Activated CD4-positive, alpha-beta memory T cell treated with anti-CD3 and anti-CD28 coated beads for 36 hours (primary cell): ENCODE results near the gene DNMT3L. TPM values are rescaled to one million over a fixed set of nuclear protein-coding genes. Genes with fewer than 3 reads are reported as not detected.

Experiments
- CTCF ChIA-PET: fragments of 350-600 bp; sonication (Branson Sonifier 250); formaldehyde crosslinking; loops from one replicate; lab custom pipeline; 2021; ENCODE audit warnings: antibody characterized with exemption, inconsistent platforms; lab: Charles Lee
- POLR2A ChIA-PET: fragments of 350-600 bp; sonication (Branson Sonifier 250); formaldehyde crosslinking; loops from one replicate; lab custom pipeline; 2021; ENCODE audit warnings: antibody characterized with exemption; lab: Charles Lee
- DNase-seq: peaks from one replicate; pipeline ENCODE4 v3.0.0-alpha.2; 2020
- H3K27ac Mint-ChIP-seq: one replicate; pipeline ENCODE4 v1.8.0; 2021; ENCODE audit warnings: mixed read lengths
- H3K27me3 Mint-ChIP-seq: one replicate; pipeline ENCODE4 v1.8.0; 2021; ENCODE audit warnings: mixed read lengths
- H3K36me3 Mint-ChIP-seq: one replicate; pipeline ENCODE4 v1.8.0; 2021; ENCODE audit warnings: mixed read lengths
- H3K4me1 Mint-ChIP-seq: one replicate; pipeline ENCODE4 v1.8.0; 2021; ENCODE audit warnings: low read depth, mixed read lengths
- H3K4me3 Mint-ChIP-seq: one replicate; pipeline ENCODE4 v1.8.0; 2021; ENCODE audit warnings: mild to moderate bottlenecking, mixed read lengths
- H3K9me3 Mint-ChIP-seq: one replicate; pipeline ENCODE4 v1.8.0; 2021; ENCODE audit warnings: mixed read lengths
- intact Hi-C: fragments of 100-400 bp; cut with micrococcal nuclease; formaldehyde crosslinking; loops from one replicate; pipeline ENCODE4 v1.15.1; 2023
- total RNA-seq, 2 experiments: library from RNA; stranded (reverse); gene quantifications; one replicate each; pipeline ENCODE4 v1.2.3, GENCODE V29; 2021

The DNMT3L gene
- total RNA-seq, 2 experiments from 2014 or later = not detected

GRCh38 chr21:44300262-44300959 lies 38.7 kb upstream of the DNMT3L start:
- DNase-seq = peak; percentile 71
- Mint-ChIP-seq H3K4me1 (peaks cover 57% of the 10 kb centered on the region), H3K27me3 (no peaks in the 10 kb centered on the region), H3K9me3 (no peaks in the 10 kb centered on the region), H3K4me3 (peak overlapping the region; percentile 80), H3K27ac (peak overlapping the region; percentile 45), H3K36me3 (no peaks in the 10 kb centered on the region)
- ChIA-PET CTCF (interaction anchor here (1.2 kb wide), 1 partner anchor 32 kb away, joined by 3 read pairs; no protein-coding TSS in a partner anchor), POLR2A (no interaction called here)
- intact Hi-C loops = loop anchor here (10.0 kb wide), 1 partner anchor 496 kb away; no protein-coding TSS in a partner anchor

GRCh38 chr21:44299458-44300261 lies 38.0 kb upstream of the DNMT3L start, which contains the start of gene PFKL:
Gene PFKL (plus strand): TSS chr21:44300053. CDS start chr21:44300106, 53 bp downstream.
- H3K4me1 Mint-ChIP-seq = peaks cover 56% of the 10 kb centered on the region
- CTCF ChIA-PET = interaction anchor here (1.4 kb wide), 1 partner anchor 30 kb away, joined by 3 read pairs; no protein-coding TSS in a partner anchor

GRCh38 chr21:44299085-44299457 lies 37.4 kb upstream of the DNMT3L start:
- peak overlapping the region; percentile 86 for H3K4me3 Mint-ChIP-seq
- no peak for DNase-seq
- H3K9me3 Mint-ChIP-seq = no peaks in the 10 kb centered on the region
- intact Hi-C loops = no loop called here
- ChIA-PET POLR2A (no interaction called here), CTCF (interaction anchor here (1.4 kb wide), 1 partner anchor 30 kb away, joined by 3 read pairs; no protein-coding TSS in a partner anchor)
- H3K4me1 Mint-ChIP-seq = peaks cover 54% of the 10 kb centered on the region
- no peaks in the 10 kb centered on the region for H3K27me3 Mint-ChIP-seq
- peak overlapping the region; percentile 93 for H3K27ac Mint-ChIP-seq
- no peaks in the 10 kb centered on the region for H3K36me3 Mint-ChIP-seq

More at GRCh38 chr21:44299458-44300261, 38.0 kb upstream of the DNMT3L start, which contains the start of gene PFKL:
- H3K9me3 Mint-ChIP-seq = no peaks in the 10 kb centered on the region
- peak within 1 kb of the TSS; percentile 93 for H3K27ac Mint-ChIP-seq
- DNase-seq = peak; percentile 73
- intact Hi-C loops = loop anchor here (10.0 kb wide), 1 partner anchor 495 kb away; no protein-coding TSS in a partner anchor
- peak within 1 kb of the TSS; percentile 86 for H3K4me3 Mint-ChIP-seq
- no peaks in the 10 kb centered on the region for H3K27me3 Mint-ChIP-seq
- H3K36me3 Mint-ChIP-seq = no peaks in the 10 kb centered on the region
- POLR2A ChIA-PET = no interaction called here

GRCh38 chr21:44298301-44298700 lies 36.6 kb upstream of the DNMT3L start:
- intact Hi-C loops = no loop called here
- Mint-ChIP-seq H3K27me3 (no peaks in the 10 kb centered on the region), H3K36me3 (no peaks in the 10 kb centered on the region), H3K4me3 (peak overlapping the region; percentile 36), H3K4me1 (peaks cover 47% of the 10 kb centered on the region), H3K27ac (peak overlapping the region; percentile 58), H3K9me3 (no peaks in the 10 kb centered on the region)
- ChIA-PET CTCF (interaction anchor here (0.6 to 2.7 kb wide), 11 partner anchors 11 to 629 kb away, joined by 3 to 13 read pairs (median 4); partner anchors contain the start of gene TRAPPC10), POLR2A (interaction anchor here (1.0 to 1.4 kb wide), 2 partner anchors 12 to 42 kb away, joined by 3 read pairs; no protein-coding TSS in a partner anchor)
- peak; percentile 31 for DNase-seq

- peak overlapping the region; percentile 36 for H3K4me3 Mint-ChIP-seq
- ChIA-PET CTCF (interaction anchor here (0.6 to 2.7 kb wide), 11 partner anchors 10 to 629 kb away, joined by 3 to 13 read pairs (median 4); partner anchors contain the start of gene TRAPPC10), POLR2A (interaction anchor here (1.0 to 1.4 kb wide), 2 partner anchors 11 to 42 kb away, joined by 3 read pairs; no protein-coding TSS in a partner anchor)
- DNase-seq = peak; percentile 88
- H3K27me3 Mint-ChIP-seq = no peaks in the 10 kb centered on the region
- intact Hi-C loops = no loop called here
- no peaks in the 10 kb centered on the region for H3K36me3 Mint-ChIP-seq
- H3K4me1 Mint-ChIP-seq = peaks cover 45% of the 10 kb centered on the region
- H3K27ac Mint-ChIP-seq = peak overlapping the region; percentile 58
- H3K9me3 Mint-ChIP-seq = no peaks in the 10 kb centered on the region
Observed at GRCh38 chr21:44297525-44298290, 36.0 kb upstream of the DNMT3L start.

- H3K9me3 Mint-ChIP-seq = no peaks in the 10 kb centered on the region
Observed at GRCh38 chr21:44296916-44297315, 35.2 kb upstream of the DNMT3L start.

GRCh38 chr21:44296103-44296519 lies 34.4 kb upstream of the DNMT3L start:
- CTCF ChIA-PET = interaction anchor here (2.1 to 2.7 kb wide), 2 partner anchors 9 to 283 kb away, joined by 11 read pairs; partner anchors contain the start of gene TRAPPC10
- Mint-ChIP-seq H3K36me3 (no peaks in the 10 kb centered on the region), H3K9me3 (no peaks in the 10 kb centered on the region), H3K27me3 (no peaks in the 10 kb centered on the region), H3K4me3 (no peak overlapping the region), H3K27ac (no peak overlapping the region), H3K4me1 (peaks cover 30% of the 10 kb centered on the region)
- POLR2A ChIA-PET = no interaction called here
- intact Hi-C loops = no loop called here
- DNase-seq = no peak

More at GRCh38 chr21:44296916-44297315, 35.2 kb upstream of the DNMT3L start:
- Mint-ChIP-seq H3K27ac (no peak overlapping the region), H3K36me3 (no peaks in the 10 kb centered on the region), H3K27me3 (no peaks in the 10 kb centered on the region), H3K4me1 (peaks cover 37% of the 10 kb centered on the region), H3K4me3 (no peak overlapping the region)
- POLR2A ChIA-PET = no interaction called here
- intact Hi-C loops = no loop called here
- no peak for DNase-seq
- CTCF ChIA-PET = interaction anchor here (1.2 to 2.7 kb wide), 4 partner anchors 10 to 630 kb away, joined by 3 to 13 read pairs (median 11); partner anchors contain the start of gene TRAPPC10

GRCh38 chr21:44295646-44296045 lies 33.9 kb upstream of the DNMT3L start:
- POLR2A ChIA-PET = no interaction called here

GRCh38 chr21:44295163-44295573 lies 33.5 kb upstream of the DNMT3L start:
- no peaks in the 10 kb centered on the region for H3K9me3 Mint-ChIP-seq
- ChIA-PET CTCF (no interaction called here), POLR2A (no interaction called here)
- DNase-seq = no peak
- peaks cover 26% of the 10 kb centered on the region for H3K4me1 Mint-ChIP-seq
- intact Hi-C loops = no loop called here
- H3K36me3 Mint-ChIP-seq = no peaks in the 10 kb centered on the region
- H3K4me3 Mint-ChIP-seq = no peak overlapping the region
- no peak overlapping the region for H3K27ac Mint-ChIP-seq
- H3K27me3 Mint-ChIP-seq = no peaks in the 10 kb centered on the region

More at GRCh38 chr21:44295646-44296045, 33.9 kb upstream of the DNMT3L start:
- CTCF ChIA-PET = interaction anchor here (2.7 kb wide), 1 partner anchor 282 kb away, joined by 11 read pairs; the partner anchor contains the start of gene TRAPPC10
- Mint-ChIP-seq H3K4me3 (no peak overlapping the region), H3K9me3 (no peaks in the 10 kb centered on the region), H3K4me1 (peaks cover 26% of the 10 kb centered on the region), H3K27ac (no peak overlapping the region), H3K36me3 (no peaks in the 10 kb centered on the region), H3K27me3 (no peaks in the 10 kb centered on the region)
- intact Hi-C loops = no loop called here
- DNase-seq = no peak

- intact Hi-C loops = no loop called here
- H3K27ac Mint-ChIP-seq = no peak overlapping the region
- POLR2A ChIA-PET = no interaction called here
Observed at GRCh38 chr21:44294391-44295162, 32.9 kb upstream of the DNMT3L start.

More at GRCh38 chr21:44294391-44295162, 32.9 kb upstream of the DNMT3L start:
- Mint-ChIP-seq H3K4me3 (no peak overlapping the region), H3K4me1 (peaks cover 26% of the 10 kb centered on the region), H3K9me3 (no peaks in the 10 kb centered on the region), H3K36me3 (no peaks in the 10 kb centered on the region), H3K27me3 (no peaks in the 10 kb centered on the region)
- CTCF ChIA-PET = no interaction called here
- DNase-seq = no peak
